ENCODE measurements around the gene VPS51. TPM values are rescaled to one million over a fixed set of nuclear protein-coding genes. Genes with fewer than 3 reads are reported as not detected.

The VPS51 gene
- total and polyA plus RNA-seq, 2 experiments from 2014 or later, result 45.3 to 450 TPM

DNA sequence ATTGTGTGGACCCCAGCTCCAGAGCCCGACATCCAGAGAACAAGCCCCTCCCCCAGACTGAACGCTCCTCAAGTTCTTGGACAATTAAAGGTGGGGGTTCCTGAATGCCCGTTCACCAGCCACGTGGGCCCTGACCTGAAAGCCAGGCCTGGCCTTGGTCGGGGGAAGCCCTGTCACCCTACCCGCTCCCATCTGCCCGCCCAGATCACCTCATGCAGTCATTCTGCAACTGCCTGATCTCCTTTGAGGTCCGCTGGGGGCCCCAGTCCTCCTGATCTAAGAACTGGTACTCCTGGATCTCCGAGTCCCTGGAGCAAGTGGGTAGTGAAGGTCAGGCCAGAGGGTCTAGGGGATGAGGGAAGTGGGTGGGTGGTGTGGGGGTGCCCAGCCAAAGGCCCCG lies 28.6 kb upstream of the VPS51 start (continued):
- TF ChIP-seq ZNF462 (CRISPR knock-in tag; IDR thresholded peaks at IDR 0.05), result no peak
- no peak for TF ChIP-seq EZH2phosphoT487 (IDR thresholded peaks at IDR 0.05; ENCODE audit: unreplicated experiment)
- TF ChIP-seq ZNF331 (CRISPR knock-in tag; IDR thresholded peaks at IDR 0.05; ENCODE audit: low read depth), result no peak

DNA sequence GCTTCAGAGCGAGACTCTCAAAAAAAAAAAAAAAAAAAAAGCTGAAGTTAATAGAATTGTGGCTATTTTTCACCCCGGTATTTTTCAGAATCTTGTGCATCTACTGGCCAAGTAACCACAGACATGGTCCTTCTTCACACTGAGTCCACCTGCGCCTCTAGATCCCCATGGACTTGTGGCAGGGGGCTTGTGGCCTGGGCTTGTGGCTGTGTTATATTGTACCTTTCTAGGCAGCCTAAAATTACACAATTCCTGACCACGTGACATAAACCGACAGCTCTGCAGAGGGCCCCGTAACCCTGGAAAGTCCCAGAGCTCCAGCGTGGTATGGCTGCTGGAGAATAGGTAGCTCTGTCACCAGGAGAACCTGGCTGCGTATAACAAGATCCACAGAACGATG lies 26.8 kb upstream of the VPS51 start:
- Histone ChIP-seq H3K4me1 (ENCODE audit: insufficient read depth) (peaks cover 13% of the 10 kb centered on the region), H3K27ac (ENCODE audit: low read depth) (no peak overlapping the region), H3K4me3 (no peak overlapping the region), H3K4me2 (no peak overlapping the region), H4K20me1 (replicated peaks; ENCODE audit: insufficient read depth) (no peaks in the 10 kb centered on the region), H3K27me3 (ENCODE audit: insufficient read depth) (no peaks in the 10 kb centered on the region), H2AFZ (no peak overlapping the region), H3F3A (replicated peaks; ENCODE audit: low read depth) (no peaks in the 10 kb centered on the region), H3K9me2 (ENCODE audit: insufficient read depth) (no peaks in the 10 kb centered on the region), H3K36me3 (ENCODE audit: insufficient read depth) (no peaks in the 10 kb centered on the region), H3K79me2 (replicated peaks; ENCODE audit: insufficient read depth) (no peaks in the 10 kb centered on the region)
- DNase-seq (ENCODE audit: low spot score), result no peak
- no peak for ATAC-seq
- H3K9me3 Mint-ChIP-seq, result no peaks in the 10 kb centered on the region
- H3K4me1 Mint-ChIP-seq, result peaks cover 32% of the 10 kb centered on the region
- H3K4me3 Mint-ChIP-seq, result no peak overlapping the region
- TF ChIP-seq POLR2AphosphoS5 (IDR thresholded peaks at IDR 0.05; ENCODE audit: low read depth), result no peak
- TF ChIP-seq REST (IDR thresholded peaks at IDR 0.05; ENCODE audit: unreplicated experiment), result no peak
- TF ChIP-seq ZNF114 (CRISPR knock-in tag; IDR thresholded peaks at IDR 0.05), result no peak
- TF ChIP-seq CREB1 (CRISPR knock-in tag; IDR thresholded peaks at IDR 0.05; ENCODE audit: low read depth), result no peak
- no peak for TF ChIP-seq STAT1 (IDR thresholded peaks at IDR 0.05; ENCODE audit: unreplicated experiment)
- TF ChIP-seq CTCF (conservative IDR thresholded peaks at IDR 0.05; ENCODE audit: low read depth in 2 of 2), result no peak
- no peak for TF ChIP-seq EZH2phosphoT487 (IDR thresholded peaks at IDR 0.05; ENCODE audit: unreplicated experiment)
- TF ChIP-seq ZNF331 (CRISPR knock-in tag; IDR thresholded peaks at IDR 0.05; ENCODE audit: low read depth), result no peak
- no peak for TF ChIP-seq NANOG (IDR thresholded peaks at IDR 0.05; ENCODE audit: borderline replicate concordance)
- TF ChIP-seq JUNB (IDR thresholded peaks at IDR 0.05; ENCODE audit: unreplicated experiment), result no peak
- no peaks in the 10 kb centered on the region for H3K36me3 Mint-ChIP-seq (ENCODE audit: low read depth)
- H3K27me3 Mint-ChIP-seq (ENCODE audit: insufficient read depth, low read depth, poor library complexity), result peaks cover 12% of the 10 kb centered on the region
- H3K27ac Mint-ChIP-seq, result no peak overlapping the region
